Keratinocyte (primary cell): ENCODE measurements around the gene PCDHGA2. TPM values are rescaled to one million over a fixed set of nuclear protein-coding genes. Genes with fewer than 3 reads are reported as not detected.

Source experiments
- DNase-seq: peaks from one replicate; pipeline ENCODE4 v3.0.0-alpha.2; 2011; ENCODE audit warnings: low read depth, missing footprints, low spot score
- FAIRE-seq: peaks from 2 replicates; lab custom pipeline; 2011; peaks lifted over from hg19 to GRCh38; lab: Jason Lieb, UNC
- H2AFZ ChIP-seq: 2 replicates; pipeline ENCODE4 v1.6.0; 2012; ENCODE audit warnings: low read length, control low read depth, inconsistent platforms; ENCODE audit not compliant: control insufficient read depth
- H3K27ac ChIP-seq: 2 replicates; pipeline ENCODE4 v1.5.1; 2011; ENCODE audit warnings: low read length; ENCODE audit not compliant: control insufficient read depth, insufficient read depth
- H3K27me3 ChIP-seq: 3 replicates; pipeline ENCODE4 v1.6.0; 2011; ENCODE audit warnings: low read length; ENCODE audit not compliant: control insufficient read depth, insufficient read depth; ENCODE audit errors: extremely low read depth
- H3K36me3 ChIP-seq, 2 experiments: 2 replicates in 1 of 2; 3 replicates in 1 of 2; pipeline ENCODE4 v1.5.1; 2011; ENCODE audit warnings: low read length in 2 of 2, mild to moderate bottlenecking in 1 of 2; ENCODE audit not compliant: control insufficient read depth in 2 of 2, insufficient read depth in 2 of 2; ENCODE audit errors: extremely low read depth in 1 of 2
- H3K4me1 ChIP-seq: 3 replicates; pipeline ENCODE4 v1.5.1; 2011; ENCODE audit warnings: low read length; ENCODE audit not compliant: control insufficient read depth, insufficient read depth; ENCODE audit errors: extremely low read depth
- H3K4me2 ChIP-seq: 3 replicates; pipeline ENCODE4 v1.6.0; 2011; ENCODE audit warnings: low read depth, low read length; ENCODE audit not compliant: control insufficient read depth, insufficient read depth; ENCODE audit errors: extremely low read depth
- H3K4me3 ChIP-seq, 3 experiments: fragments of 200-600 bp in 1 of 3; sonication (generic) in 1 of 3; 2 replicates in 2 of 3; 3 replicates in 1 of 3; pipeline ENCODE4 v1.5.1; 2011 to 2016; ENCODE audit warnings: low read length in 3 of 3, mild to moderate bottlenecking in 3 of 3, control low read depth in 2 of 3, inconsistent platforms in 1 of 3, low read depth in 1 of 3, mixed read lengths in 1 of 3, mixed run types in 1 of 3, moderate library complexity in 1 of 3; ENCODE audit not compliant: control insufficient read depth in 2 of 3, insufficient read depth in 2 of 3; ENCODE audit errors: extremely low read depth in 1 of 3
- H3K79me2 ChIP-seq: 2 replicates; pipeline ENCODE4 v1.6.0; 2012; ENCODE audit warnings: low read length; ENCODE audit not compliant: control insufficient read depth, insufficient read depth
- H3K9ac ChIP-seq: 3 replicates; pipeline ENCODE4 v1.6.0; 2011; ENCODE audit warnings: low read length; ENCODE audit not compliant: control insufficient read depth, insufficient read depth; ENCODE audit errors: extremely low read depth
- H3K9me1 ChIP-seq: 3 replicates; pipeline ENCODE4 v1.6.0; 2011; ENCODE audit warnings: low read length; ENCODE audit not compliant: control insufficient read depth, insufficient read depth; ENCODE audit errors: extremely low read depth
- H3K9me3 ChIP-seq: 2 replicates; pipeline ENCODE4 v1.5.1; 2012; ENCODE audit warnings: low read depth, low read length; ENCODE audit not compliant: control insufficient read depth
- H4K20me1 ChIP-seq: 3 replicates; pipeline ENCODE4 v1.6.0; 2011; ENCODE audit warnings: low read length; ENCODE audit not compliant: control insufficient read depth, insufficient read depth; ENCODE audit errors: extremely low read depth
- EZH2 ChIP-seq: IDR thresholded peaks from one replicate; pipeline ENCODE4 v1.6.1; 2012; ENCODE audit warnings: inconsistent platforms, mild to moderate bottlenecking, low read length, moderate library complexity
- dilution Hi-C: fragments of 300-500 bp; cut with MboI; formaldehyde crosslinking; loops from one replicate; pipeline ENCODE4 v1.7.0; 2020; ENCODE audit warnings: low sequenced_read_pairs; ENCODE audit not compliant: extremely low pct_ligation_motif_present
- polyA plus RNA-seq, 5 experiments: library from polyadenylated mRNA; depleted of rRNA in 3 of 5; stranded (reverse) in 3 of 5; stranded (forward) in 1 of 5; unstranded in 1 of 5; fragments of >200 nt; gene quantifications; 1 replicate in 1 of 5; 2 replicates in 3 of 5; 3 replicates in 1 of 5; pipeline versions ENCODE4 v1.2.1 to v1.2.3, GENCODE V29; 2011 to 2012; ENCODE audit warnings: missing spikeins in 2 of 5, low read depth in 1 of 5, low replicate concordance in 1 of 5
- TF ChIP-seq, protein P1 (sequence below), 3 experiments: IDR thresholded peaks in 1 of 3; conservative IDR thresholded peaks in 1 of 3; optimal IDR thresholded peaks in 1 of 3; 2 replicates in 2 of 3; 3 replicates in 1 of 3; pipeline versions ENCODE3 to v1.5.1; 2011; ENCODE audit warnings: low read length in 3 of 3, mild to moderate bottlenecking in 3 of 3, moderate library complexity in 2 of 3, control low read depth in 1 of 3, inconsistent platforms in 1 of 3; ENCODE audit not compliant: insufficient read depth in 2 of 3; ENCODE audit errors: extremely low read depth in 1 of 3

PCDHGA2 gene
- polyA plus RNA-seq, 1 donor (not counting 4 experiments of a cell fraction or from before 2014, with no cell fraction given) = 0.14 TPM

DNA sequence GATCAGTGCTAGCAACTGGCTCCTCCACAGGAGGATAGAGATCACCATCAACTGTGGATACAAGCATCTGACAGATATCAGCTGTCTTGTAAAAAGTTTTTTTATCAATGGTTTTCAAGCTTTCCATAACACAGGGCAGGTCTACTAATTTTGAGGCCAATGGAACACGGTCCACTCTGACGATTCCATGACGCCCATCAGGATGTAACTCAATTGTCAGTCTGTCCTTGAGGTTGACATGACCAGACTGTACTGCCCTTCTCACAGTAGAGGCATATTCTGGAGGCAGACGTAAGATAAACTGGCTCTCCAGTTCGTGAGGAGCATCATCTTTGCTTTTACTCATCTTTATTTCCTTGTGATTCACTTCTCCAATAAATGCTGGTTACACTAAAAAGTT, 18.9 kb upstream of the PCDHGA2 start:
- Histone ChIP-seq H3K4me2 (peak overlapping the region; percentile 87), H3K9me1 (no peaks in the 10 kb centered on the region), H3K9ac (no peak overlapping the region), H3K79me2 (peaks cover 15% of the 10 kb centered on the region), H4K20me1 (no peaks in the 10 kb centered on the region), H2AFZ (no peak overlapping the region), H3K36me3 (peaks cover 1 to 12% of the 10 kb centered on the region in 2 experiments), H3K27me3 (no peaks in the 10 kb centered on the region), H3K4me1 (peaks cover 8% of the 10 kb centered on the region), H3K4me3 (peak overlapping the region; percentile 75 to 98 (median 97)), H3K27ac (no peak overlapping the region), H3K9me3 (peaks cover 22% of the 10 kb centered on the region)
- TF ChIP-seq EZH2 = no peak
- TF ChIP-seq, protein P1, sequence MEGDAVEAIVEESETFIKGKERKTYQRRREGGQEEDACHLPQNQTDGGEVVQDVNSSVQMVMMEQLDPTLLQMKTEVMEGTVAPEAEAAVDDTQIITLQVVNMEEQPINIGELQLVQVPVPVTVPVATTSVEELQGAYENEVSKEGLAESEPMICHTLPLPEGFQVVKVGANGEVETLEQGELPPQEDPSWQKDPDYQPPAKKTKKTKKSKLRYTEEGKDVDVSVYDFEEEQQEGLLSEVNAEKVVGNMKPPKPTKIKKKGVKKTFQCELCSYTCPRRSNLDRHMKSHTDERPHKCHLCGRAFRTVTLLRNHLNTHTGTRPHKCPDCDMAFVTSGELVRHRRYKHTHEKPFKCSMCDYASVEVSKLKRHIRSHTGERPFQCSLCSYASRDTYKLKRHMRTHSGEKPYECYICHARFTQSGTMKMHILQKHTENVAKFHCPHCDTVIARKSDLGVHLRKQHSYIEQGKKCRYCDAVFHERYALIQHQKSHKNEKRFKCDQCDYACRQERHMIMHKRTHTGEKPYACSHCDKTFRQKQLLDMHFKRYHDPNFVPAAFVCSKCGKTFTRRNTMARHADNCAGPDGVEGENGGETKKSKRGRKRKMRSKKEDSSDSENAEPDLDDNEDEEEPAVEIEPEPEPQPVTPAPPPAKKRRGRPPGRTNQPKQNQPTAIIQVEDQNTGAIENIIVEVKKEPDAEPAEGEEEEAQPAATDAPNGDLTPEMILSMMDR (optimal IDR thresholded peaks at IDR 0.05 in 1 of 3, IDR thresholded peaks at IDR 0.05 in 1 of 3, conservative IDR thresholded peaks at IDR 0.05 in 1 of 3; ENCODE audit: extremely low read depth in 1 of 3, insufficient read depth in 2 of 3, low read length in 3 of 3) = no peak
- FAIRE-seq (no peak), DNase-seq (no peak)
- dilution Hi-C loops = no loop called here

DNA sequence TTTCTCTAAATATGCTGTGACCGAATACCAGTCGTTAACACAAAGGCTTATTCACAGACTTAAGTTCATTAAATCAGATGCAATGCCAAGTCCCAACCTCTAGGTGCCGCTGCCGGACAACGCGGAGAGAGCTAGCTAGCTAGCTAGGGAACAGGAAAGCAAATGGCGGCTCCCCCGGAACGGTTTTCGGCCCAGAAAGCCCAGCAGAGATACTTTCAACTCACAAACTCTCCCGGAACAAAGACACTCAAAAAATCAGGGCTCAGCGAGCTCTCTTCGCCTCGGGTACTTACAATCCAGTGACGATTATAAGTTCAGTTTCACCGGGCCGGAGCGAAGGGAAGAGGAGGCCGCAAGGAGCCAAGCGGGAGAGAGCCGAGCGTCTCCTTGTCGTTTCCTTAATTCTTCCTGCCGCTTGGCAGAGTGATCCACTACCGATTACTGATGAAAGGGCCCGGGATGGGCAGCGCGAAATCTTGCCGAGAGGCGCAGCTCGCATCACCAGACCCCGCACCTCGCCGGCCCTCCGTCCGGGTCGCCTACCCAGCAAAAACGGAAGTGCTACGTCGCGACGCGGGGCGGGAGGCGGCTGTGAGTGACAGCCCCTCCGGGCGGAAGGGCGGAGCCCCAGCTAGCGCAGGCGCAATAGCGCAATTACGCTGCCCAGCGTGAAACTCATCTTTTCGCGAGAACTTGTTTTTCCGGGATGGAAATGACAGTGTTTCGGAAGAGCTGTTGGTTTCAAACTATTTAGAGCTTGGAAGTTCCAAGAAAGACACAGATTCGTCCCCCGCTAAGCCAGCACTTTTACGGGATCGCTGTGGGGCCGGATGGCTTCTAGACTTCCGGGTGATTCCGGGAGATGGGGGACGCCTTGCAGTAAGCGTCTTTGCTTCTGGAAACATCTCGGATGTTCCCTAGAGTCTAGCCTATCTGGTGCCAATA, 18.1 kb upstream of the PCDHGA2 start, which contains the start of gene TAF7:
TSS of gene TAF7 (minus strand) at position 560 of the 945 bp plus-strand sequence. CDS start 740 bp downstream, outside the sequence.
- no peaks in the 10 kb centered on the region for H3K9me1 ChIP-seq
- H3K4me2 ChIP-seq = peak within 1 kb of the TSS; percentile 87
- H4K20me1 ChIP-seq = no peaks in the 10 kb centered on the region
- H3K36me3 ChIP-seq = peaks cover 1 to 12% of the 10 kb centered on the region in 2 experiments
- peak; percentile 48 for FAIRE-seq
- TF ChIP-seq, protein P1 (optimal IDR thresholded peaks at IDR 0.05 in 1 of 3, IDR thresholded peaks at IDR 0.05 in 1 of 3, conservative IDR thresholded peaks at IDR 0.05 in 1 of 3; ENCODE audit: extremely low read depth in 1 of 3, insufficient read depth in 2 of 3, low read length in 3 of 3) = peak; percentile 82 to 93 (median 87)
- TF ChIP-seq EZH2 = no peak
- peak within 1 kb of the TSS; percentile 75 to 98 (median 97) for H3K4me3 ChIP-seq
- dilution Hi-C loops = no loop called here
- peaks cover 8% of the 10 kb centered on the region for H3K4me1 ChIP-seq
- peaks cover 15% of the 10 kb centered on the region for H3K79me2 ChIP-seq
- H3K9me3 ChIP-seq = peaks cover 22% of the 10 kb centered on the region
- no peaks in the 10 kb centered on the region for H3K27me3 ChIP-seq
- H2AFZ ChIP-seq = peak within 1 kb of the TSS; percentile 99
- peak; percentile 62 for DNase-seq
- peak within 1 kb of the TSS; percentile 96 for H3K27ac ChIP-seq
- H3K9ac ChIP-seq = peak within 1 kb of the TSS; percentile 90
